ENCODE data around the gene ADGRG1. TPM values are rescaled to one million over a fixed set of nuclear protein-coding genes. Genes with fewer than 3 reads are reported as not detected.
"Not testable (repeated sequence)": the region's sequence is repeated elsewhere in the genome, so short reads cannot be mapped to it uniquely, and the experiment has no call there.

Gene ADGRG1
- total RNA-seq, 2 donors from 2014 or later = 0.64 TPM

DNA sequence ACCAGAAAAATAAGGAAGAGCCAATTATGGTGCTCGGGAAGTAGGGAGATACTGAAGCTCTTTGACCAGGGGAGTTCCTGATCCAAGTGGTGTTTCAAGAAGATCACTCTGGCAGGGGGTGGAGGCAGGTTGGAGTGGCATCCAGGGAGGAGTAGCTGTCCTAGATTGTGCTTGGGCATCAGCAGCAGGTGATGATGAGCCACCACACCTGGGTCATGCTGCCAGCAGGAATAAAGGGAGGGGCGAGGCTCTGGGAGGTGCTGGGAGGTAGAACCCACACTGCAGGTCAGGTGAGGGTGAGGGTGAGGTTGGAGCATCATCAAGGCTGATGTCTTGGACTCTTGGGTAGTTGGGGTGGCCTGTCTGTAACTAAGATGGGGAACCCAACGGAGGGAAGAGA lies 35.4 kb upstream of the ADGRG1 start:
- H3K27me3 Mint-ChIP-seq (ENCODE audit: insufficient read depth) = peaks cover 23% of the 10 kb centered on the region

DNA sequence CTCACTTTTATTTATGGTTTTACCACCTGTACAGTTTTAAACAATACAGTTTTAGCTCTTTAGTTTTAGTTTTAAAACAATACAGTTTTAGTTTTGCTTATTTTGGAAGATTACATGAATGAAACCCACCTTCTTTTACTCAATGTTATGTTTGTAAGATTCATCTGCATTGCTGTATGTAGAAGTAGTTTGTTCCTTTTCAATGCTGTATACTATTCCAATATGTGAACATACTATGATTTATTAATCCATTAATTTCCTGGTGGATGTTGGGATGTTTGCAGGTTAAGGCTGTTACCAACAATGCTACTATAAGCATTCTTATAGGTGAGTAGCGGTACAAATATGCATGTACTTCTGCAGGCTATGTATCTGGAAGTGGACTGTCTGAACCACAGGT lies 34.4 kb upstream of the ADGRG1 start:
- Histone ChIP-seq H3K27ac (ENCODE audit: low read depth, low read length) (no peak overlapping the region), H3K4me1 (ENCODE audit: control insufficient read depth, insufficient read depth, low read length) (no peaks in the 10 kb centered on the region), H3K9me3 (ENCODE audit: control insufficient read depth, low read length) (no peaks in the 10 kb centered on the region), H3K36me3 (ENCODE audit: control insufficient read depth, insufficient read depth, low read length) (no peaks in the 10 kb centered on the region), H3K27me3 (ENCODE audit: control insufficient read depth, insufficient read depth, low read length, poor library complexity, severe bottlenecking) (no peaks in the 10 kb centered on the region), H3K4me3 (ENCODE audit: low read length) (no peak overlapping the region), H3K9ac (ENCODE audit: extremely low read depth, low read length, poor library complexity, severe bottlenecking) (no peak overlapping the region)
- peaks cover 10% of the 10 kb centered on the region for H3K9me3 Mint-ChIP-seq
- H3K27me3 Mint-ChIP-seq (ENCODE audit: insufficient read depth) = peaks cover 16% of the 10 kb centered on the region
- no peaks in the 10 kb centered on the region for H3K4me1 Mint-ChIP-seq
- TF ChIP-seq, protein P1, sequence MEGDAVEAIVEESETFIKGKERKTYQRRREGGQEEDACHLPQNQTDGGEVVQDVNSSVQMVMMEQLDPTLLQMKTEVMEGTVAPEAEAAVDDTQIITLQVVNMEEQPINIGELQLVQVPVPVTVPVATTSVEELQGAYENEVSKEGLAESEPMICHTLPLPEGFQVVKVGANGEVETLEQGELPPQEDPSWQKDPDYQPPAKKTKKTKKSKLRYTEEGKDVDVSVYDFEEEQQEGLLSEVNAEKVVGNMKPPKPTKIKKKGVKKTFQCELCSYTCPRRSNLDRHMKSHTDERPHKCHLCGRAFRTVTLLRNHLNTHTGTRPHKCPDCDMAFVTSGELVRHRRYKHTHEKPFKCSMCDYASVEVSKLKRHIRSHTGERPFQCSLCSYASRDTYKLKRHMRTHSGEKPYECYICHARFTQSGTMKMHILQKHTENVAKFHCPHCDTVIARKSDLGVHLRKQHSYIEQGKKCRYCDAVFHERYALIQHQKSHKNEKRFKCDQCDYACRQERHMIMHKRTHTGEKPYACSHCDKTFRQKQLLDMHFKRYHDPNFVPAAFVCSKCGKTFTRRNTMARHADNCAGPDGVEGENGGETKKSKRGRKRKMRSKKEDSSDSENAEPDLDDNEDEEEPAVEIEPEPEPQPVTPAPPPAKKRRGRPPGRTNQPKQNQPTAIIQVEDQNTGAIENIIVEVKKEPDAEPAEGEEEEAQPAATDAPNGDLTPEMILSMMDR (conservative IDR thresholded peaks at IDR 0.05) = no peak
- DNase-seq = no peak
- 100% methylated on average over 1 of the region's 1 CpG for WGBS, 2 experiments (ENCODE audit: insufficient coverage in 1 of 2, insufficient read length in 1 of 2)
- H3K4me3 Mint-ChIP-seq = no peak overlapping the region
- no peak overlapping the region for H3K27ac Mint-ChIP-seq
- no peaks in the 10 kb centered on the region for H3K36me3 Mint-ChIP-seq (ENCODE audit: low read depth)

More for the DNA sequence above, 35.4 kb upstream of the ADGRG1 start:
- Mint-ChIP-seq H3K9me3 (peaks cover 13% of the 10 kb centered on the region), H3K4me1 (no peaks in the 10 kb centered on the region), H3K4me3 (no peak overlapping the region), H3K36me3 (ENCODE audit: low read depth) (no peaks in the 10 kb centered on the region), H3K27ac (no peak overlapping the region)
- H3K9ac ChIP-seq (ENCODE audit: extremely low read depth, low read length, poor library complexity, severe bottlenecking) = no peak overlapping the region
- no peaks in the 10 kb centered on the region for H3K27me3 ChIP-seq (ENCODE audit: control insufficient read depth, insufficient read depth, low read length, poor library complexity, severe bottlenecking)
- no peaks in the 10 kb centered on the region for H3K4me1 ChIP-seq (ENCODE audit: control insufficient read depth, insufficient read depth, low read length)
- WGBS, 2 experiments (ENCODE audit: insufficient coverage in 1 of 2, insufficient read length in 1 of 2) = 71 to 93% methylated on average over 1 to 3 of the region's 3 CpGs
- no peaks in the 10 kb centered on the region for H3K36me3 ChIP-seq (ENCODE audit: control insufficient read depth, insufficient read depth, low read length)
- H3K9me3 ChIP-seq (ENCODE audit: control insufficient read depth, low read length) = no peaks in the 10 kb centered on the region
- DNase-seq = no peak
- TF ChIP-seq, protein P1 (conservative IDR thresholded peaks at IDR 0.05) = no peak
- H3K4me3 ChIP-seq (ENCODE audit: low read length) = no peak overlapping the region
- no peak overlapping the region for H3K27ac ChIP-seq (ENCODE audit: low read depth, low read length)

DNA sequence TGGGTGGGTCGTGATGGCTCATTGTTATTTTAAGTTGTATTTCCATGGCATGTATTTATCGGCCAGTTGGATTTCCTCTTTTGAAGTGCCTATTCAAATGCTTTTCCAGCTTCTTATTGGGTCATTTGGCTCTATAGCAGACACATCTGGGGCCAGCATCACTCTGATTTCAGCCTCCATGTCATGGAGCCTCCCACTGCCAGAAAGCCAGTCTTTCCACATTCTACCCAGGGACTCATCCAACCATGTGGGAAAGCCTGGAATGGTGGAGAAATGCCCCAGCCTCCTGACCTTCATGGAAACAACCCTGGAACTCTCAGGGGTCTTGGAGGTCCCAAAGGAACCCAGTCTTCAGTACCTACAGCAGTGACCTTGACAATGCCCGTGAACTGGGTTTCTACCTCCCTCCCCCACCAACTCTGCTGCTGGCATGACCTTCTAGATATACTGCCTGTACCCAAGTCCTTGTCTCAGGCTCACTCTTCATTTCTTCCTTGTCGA lies 33.8 kb upstream of the ADGRG1 start:
- H3K9ac ChIP-seq (ENCODE audit: extremely low read depth, low read length, poor library complexity, severe bottlenecking) = no peak overlapping the region
- no peaks in the 10 kb centered on the region for H3K4me1 ChIP-seq (ENCODE audit: control insufficient read depth, insufficient read depth, low read length)
- H3K9me3 ChIP-seq (ENCODE audit: control insufficient read depth, low read length) = no peaks in the 10 kb centered on the region
- no peaks in the 10 kb centered on the region for H3K4me1 Mint-ChIP-seq
- H3K36me3 Mint-ChIP-seq (ENCODE audit: low read depth) = no peaks in the 10 kb centered on the region
- no peak overlapping the region for H3K4me3 Mint-ChIP-seq
- H3K36me3 ChIP-seq (ENCODE audit: control insufficient read depth, insufficient read depth, low read length) = no peaks in the 10 kb centered on the region
- no peak overlapping the region for H3K27ac ChIP-seq (ENCODE audit: low read depth, low read length)
- H3K27ac Mint-ChIP-seq = no peak overlapping the region
- peaks cover 21% of the 10 kb centered on the region for H3K27me3 Mint-ChIP-seq (ENCODE audit: insufficient read depth)
- H3K9me3 Mint-ChIP-seq = peaks cover 5% of the 10 kb centered on the region
- WGBS, 2 experiments (ENCODE audit: insufficient coverage in 1 of 2, insufficient read length in 1 of 2) = 62 to 86% methylated on average over 1 to 3 of the region's 4 CpGs
- no peak for DNase-seq
- TF ChIP-seq, protein P1 (conservative IDR thresholded peaks at IDR 0.05) = no peak
- H3K4me3 ChIP-seq (ENCODE audit: low read length) = no peak overlapping the region
- no peaks in the 10 kb centered on the region for H3K27me3 ChIP-seq (ENCODE audit: control insufficient read depth, insufficient read depth, low read length, poor library complexity, severe bottlenecking)

DNA sequence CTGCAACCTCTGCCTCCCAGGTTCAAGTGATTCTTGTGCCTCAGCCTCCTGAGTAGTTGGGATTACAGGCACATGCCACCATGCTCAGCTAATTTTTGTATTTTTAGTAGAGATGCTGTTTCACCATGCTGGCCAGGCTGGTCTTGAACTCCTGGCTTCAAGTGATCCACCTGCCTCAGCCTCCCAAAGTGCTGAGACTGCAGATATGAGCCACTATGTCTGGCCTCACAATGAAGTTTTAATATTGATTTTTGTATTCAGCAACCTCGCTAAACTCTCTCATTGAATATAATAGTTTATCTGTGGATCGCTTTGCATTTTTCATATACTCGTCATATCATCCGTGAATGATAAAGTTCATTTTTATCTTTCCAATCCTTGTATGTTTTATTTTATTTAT lies 32.2 kb upstream of the ADGRG1 start:
- peaks cover 18% of the 10 kb centered on the region for H3K27me3 Mint-ChIP-seq (ENCODE audit: insufficient read depth)
- not testable (repeated sequence) for H3K36me3 ChIP-seq (ENCODE audit: control insufficient read depth, insufficient read depth, low read length); DNase-seq; H3K4me1 Mint-ChIP-seq; H3K27ac Mint-ChIP-seq; H3K9ac ChIP-seq (ENCODE audit: extremely low read depth, low read length, poor library complexity, severe bottlenecking); H3K9me3 Mint-ChIP-seq; H3K9me3 ChIP-seq (ENCODE audit: control insufficient read depth, low read length); H3K27ac ChIP-seq (ENCODE audit: low read depth, low read length); H3K4me3 ChIP-seq (ENCODE audit: low read length); H3K27me3 ChIP-seq (ENCODE audit: control insufficient read depth, insufficient read depth, low read length, poor library complexity, severe bottlenecking); H3K4me1 ChIP-seq (ENCODE audit: control insufficient read depth, insufficient read depth, low read length); H3K4me3 Mint-ChIP-seq; H3K36me3 Mint-ChIP-seq (ENCODE audit: low read depth)
- WGBS, 2 experiments (ENCODE audit: insufficient coverage in 1 of 2, insufficient read length in 1 of 2) = 75 to 100% methylated on average over 1 to 4 of the region's 4 CpGs

Data from endodermal cell (in vitro differentiated cells).